Measurements from ENCODE around the gene CDK11B. TPM values are rescaled to one million over a fixed set of nuclear protein-coding genes. Genes with fewer than 3 reads are reported as not detected.
A peak's percentile ranks its signal among the peaks of the same experiment; 100 is the strongest.
"Not testable (repeated sequence)": the region's sequence is repeated elsewhere in the genome, so short reads cannot be mapped to it uniquely, and the experiment has no call there.

The CDK11B gene
- 32.1 and 34.1 TPM in 2 replicates for total RNA-seq
- long read RNA-seq, partial matches to known transcripts = 4 of 6 reads
- long read RNA-seq, other reads (novel, unspliced or antisense) = 2 of 6 reads

GRCh38 chr1:1658583-1659549 is at the start of gene CDK11B:
TSS of gene CDK11B (minus strand) at chr1:1659004. CDS start at chr1:1657485, 1,519 bp downstream.
- H3K9me3 Mint-ChIP-seq; H3K36me3 Mint-ChIP-seq (ENCODE audit: low read depth); H3K4me1 Mint-ChIP-seq; H3K27me3 Mint-ChIP-seq (ENCODE audit: low read depth): not testable (repeated sequence)
- Mint-ChIP-seq H3K4me3 (peak within 1 kb of the TSS; percentile 99), H3K27ac (ENCODE audit: unreplicated experiment) (peak within 1 kb of the TSS; percentile 100)
- peak; percentile 82 for DNase-seq (ENCODE audit: low read depth, low spot score)
- TF ChIP-seq CTCF (conservative IDR thresholded peaks at IDR 0.05) = peak; percentile 54

GRCh38 chr1:1707897-1708296 is 49.1 kb upstream of the CDK11B start:
- DNase-seq (ENCODE audit: low read depth, low spot score); H3K27ac Mint-ChIP-seq (ENCODE audit: unreplicated experiment); H3K4me3 Mint-ChIP-seq; H3K4me1 Mint-ChIP-seq; H3K9me3 Mint-ChIP-seq; H3K36me3 Mint-ChIP-seq (ENCODE audit: low read depth); H3K27me3 Mint-ChIP-seq (ENCODE audit: low read depth): not testable (repeated sequence)

- not testable (repeated sequence) for H3K4me1 Mint-ChIP-seq
Observed at GRCh38 chr1:1707241-1707640, 48.4 kb upstream of the CDK11B start.

GRCh38 chr1:1705623-1706022 is 46.8 kb upstream of the CDK11B start:
- not testable (repeated sequence) for H3K4me1 Mint-ChIP-seq; H3K27ac Mint-ChIP-seq (ENCODE audit: unreplicated experiment); H3K36me3 Mint-ChIP-seq (ENCODE audit: low read depth); H3K9me3 Mint-ChIP-seq; H3K4me3 Mint-ChIP-seq; DNase-seq (ENCODE audit: low read depth, low spot score); H3K27me3 Mint-ChIP-seq (ENCODE audit: low read depth)

More at GRCh38 chr1:1707241-1707640, 48.4 kb upstream of the CDK11B start:
- H3K4me3 Mint-ChIP-seq; DNase-seq (ENCODE audit: low read depth, low spot score); H3K27me3 Mint-ChIP-seq (ENCODE audit: low read depth); H3K36me3 Mint-ChIP-seq (ENCODE audit: low read depth); H3K27ac Mint-ChIP-seq (ENCODE audit: unreplicated experiment); H3K9me3 Mint-ChIP-seq: not testable (repeated sequence)

- not testable (repeated sequence) for DNase-seq (ENCODE audit: low read depth, low spot score); H3K36me3 Mint-ChIP-seq (ENCODE audit: low read depth); H3K4me1 Mint-ChIP-seq; H3K27ac Mint-ChIP-seq (ENCODE audit: unreplicated experiment); H3K4me3 Mint-ChIP-seq; H3K27me3 Mint-ChIP-seq (ENCODE audit: low read depth); H3K9me3 Mint-ChIP-seq
Observed at GRCh38 chr1:1704284-1704957, 45.6 kb upstream of the CDK11B start.

GRCh38 chr1:1703796-1704195 is 45.0 kb upstream of the CDK11B start:
- no peak for TF ChIP-seq CTCF (conservative IDR thresholded peaks at IDR 0.05)
- no peaks in the 10 kb centered on the region for H3K4me1 Mint-ChIP-seq
- H3K27me3 Mint-ChIP-seq (ENCODE audit: low read depth) = no peaks in the 10 kb centered on the region
- DNase-seq (ENCODE audit: low read depth, low spot score) = no peak
- H3K4me3 Mint-ChIP-seq = no peak overlapping the region
- no peaks in the 10 kb centered on the region for H3K9me3 Mint-ChIP-seq
- H3K36me3 Mint-ChIP-seq (ENCODE audit: low read depth) = no peaks in the 10 kb centered on the region
- no peak overlapping the region for H3K27ac Mint-ChIP-seq (ENCODE audit: unreplicated experiment)

- not testable (repeated sequence) for H3K27ac Mint-ChIP-seq (ENCODE audit: unreplicated experiment); H3K4me3 Mint-ChIP-seq; H3K27me3 Mint-ChIP-seq (ENCODE audit: low read depth); H3K9me3 Mint-ChIP-seq; H3K4me1 Mint-ChIP-seq; DNase-seq (ENCODE audit: low read depth, low spot score); H3K36me3 Mint-ChIP-seq (ENCODE audit: low read depth)
Observed at GRCh38 chr1:1702506-1702905, 43.7 kb upstream of the CDK11B start.

- H3K36me3 Mint-ChIP-seq (ENCODE audit: low read depth); H3K4me3 Mint-ChIP-seq; H3K27me3 Mint-ChIP-seq (ENCODE audit: low read depth); H3K27ac Mint-ChIP-seq (ENCODE audit: unreplicated experiment); DNase-seq (ENCODE audit: low read depth, low spot score); H3K4me1 Mint-ChIP-seq; H3K9me3 Mint-ChIP-seq: not testable (repeated sequence)
Observed at GRCh38 chr1:1700557-1700956, 41.8 kb upstream of the CDK11B start.

- not testable (repeated sequence) for DNase-seq (ENCODE audit: low read depth, low spot score); H3K27me3 Mint-ChIP-seq (ENCODE audit: low read depth); H3K27ac Mint-ChIP-seq (ENCODE audit: unreplicated experiment); H3K4me1 Mint-ChIP-seq; H3K4me3 Mint-ChIP-seq; H3K9me3 Mint-ChIP-seq; H3K36me3 Mint-ChIP-seq (ENCODE audit: low read depth)
Observed at GRCh38 chr1:1700067-1700466, 41.3 kb upstream of the CDK11B start.

GRCh38 chr1:1699061-1699460 is 40.3 kb upstream of the CDK11B start:
- H3K27me3 Mint-ChIP-seq (ENCODE audit: low read depth); H3K27ac Mint-ChIP-seq (ENCODE audit: unreplicated experiment); H3K9me3 Mint-ChIP-seq; H3K4me1 Mint-ChIP-seq; DNase-seq (ENCODE audit: low read depth, low spot score); H3K4me3 Mint-ChIP-seq; H3K36me3 Mint-ChIP-seq (ENCODE audit: low read depth): not testable (repeated sequence)

GRCh38 chr1:1697358-1698183 is 38.8 kb upstream of the CDK11B start:
- not testable (repeated sequence) for H3K36me3 Mint-ChIP-seq (ENCODE audit: low read depth); DNase-seq (ENCODE audit: low read depth, low spot score); H3K27ac Mint-ChIP-seq (ENCODE audit: unreplicated experiment); H3K4me1 Mint-ChIP-seq; H3K9me3 Mint-ChIP-seq; H3K27me3 Mint-ChIP-seq (ENCODE audit: low read depth); H3K4me3 Mint-ChIP-seq

All from neural crest cell (in vitro differentiated cells).